CD4-positive, alpha-beta T cell treated with Interleukin-12 subunit alpha and Interleukin-12 subunit beta, for 1 hour (primary cell): ENCODE measurements around the gene SCAPER.
"Not testable (repeated sequence)": the region's sequence is repeated elsewhere in the genome, so short reads cannot be mapped to it uniquely, and the experiment has no call there.

Experiments
- DNase-seq: peaks from one replicate; pipeline ENCODE4 v3.0.0-alpha.2; 2020

Gene SCAPER

DNA sequence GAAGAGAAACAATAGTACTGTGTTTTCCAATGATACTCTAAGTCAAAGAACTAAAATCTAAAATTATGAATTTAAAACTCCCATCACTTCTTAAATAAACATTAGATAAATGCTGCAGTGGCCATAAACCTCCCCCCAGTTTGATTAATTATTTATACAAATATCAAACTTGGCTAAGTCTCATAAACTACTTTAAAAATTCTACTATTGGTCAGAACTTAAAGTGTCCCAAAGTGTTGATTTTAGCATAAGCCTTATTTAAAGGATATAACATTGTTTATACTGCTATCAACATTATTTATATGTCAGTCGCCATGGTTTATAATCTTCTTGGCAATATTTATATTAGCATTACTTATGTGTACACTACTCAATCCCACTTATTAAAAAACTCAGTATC lies 132.4 kb downstream of the SCAPER start:
- DNase-seq = no peak

DNA sequence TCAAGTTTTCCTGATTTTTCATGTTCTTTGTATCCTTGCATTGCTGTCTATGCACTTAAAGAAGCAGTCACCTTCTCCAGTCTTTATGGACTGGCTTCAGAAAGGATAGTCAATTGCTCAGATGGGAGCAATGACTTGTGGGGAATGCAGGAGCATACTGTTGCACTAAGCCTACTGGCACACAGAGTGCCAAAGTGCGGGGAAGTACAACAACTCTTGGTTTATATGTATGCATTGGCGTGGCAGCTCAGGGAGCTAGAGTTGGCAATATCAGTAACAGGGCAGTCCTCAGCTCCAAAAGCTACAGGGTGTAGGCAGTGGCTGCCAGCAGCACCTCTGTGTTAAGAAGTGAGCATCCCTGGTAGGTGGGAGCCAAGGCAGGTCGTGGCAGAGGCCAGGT lies 141.1 kb downstream of the SCAPER start:
- no peak for DNase-seq

DNA sequence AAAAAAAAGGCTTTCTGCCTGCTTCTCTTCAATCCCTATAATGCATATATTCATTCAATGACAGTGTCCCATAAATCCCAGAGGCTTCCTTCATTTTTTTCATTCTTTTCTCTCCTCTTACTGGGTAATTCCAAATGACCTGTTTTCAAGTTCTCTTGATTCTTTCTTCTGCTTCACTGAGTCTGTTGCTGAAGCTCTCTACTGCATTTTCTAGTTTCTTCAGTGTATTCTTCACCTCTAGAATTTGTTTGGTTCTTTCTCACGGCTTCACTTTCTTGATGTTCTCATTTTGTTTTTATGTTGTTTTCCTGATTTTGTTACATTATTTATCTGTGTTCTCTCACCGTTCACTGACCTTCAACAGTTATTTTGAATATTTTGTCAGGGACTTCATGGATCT lies 141.6 kb downstream of the SCAPER start:
- no peak for DNase-seq

GRCh38 chr15:76756381-76756780 lies 148.8 kb downstream of the SCAPER start:
- DNase-seq = no peak

GRCh38 chr15:76753771-76754170 lies 151.4 kb downstream of the SCAPER start:
- DNase-seq = no peak

DNA sequence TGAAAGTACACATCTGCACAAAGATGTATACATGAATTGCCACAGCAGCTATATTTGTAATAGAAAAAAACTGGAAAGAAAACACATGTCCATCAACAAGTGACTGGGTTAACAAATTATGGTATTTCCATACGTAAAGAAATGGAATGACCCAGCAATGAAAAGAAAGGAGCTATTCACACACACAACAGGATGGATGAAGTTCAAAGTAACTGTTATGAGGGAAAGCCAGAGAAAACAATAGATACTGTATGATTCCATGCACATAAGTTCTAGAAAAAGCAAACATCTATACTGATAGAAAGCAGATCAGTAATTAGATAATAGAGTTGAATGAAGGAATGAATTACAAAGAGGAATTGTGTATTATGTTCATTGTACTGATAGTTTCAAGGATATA lies 152.0 kb downstream of the SCAPER start:
- DNase-seq = no peak

DNA sequence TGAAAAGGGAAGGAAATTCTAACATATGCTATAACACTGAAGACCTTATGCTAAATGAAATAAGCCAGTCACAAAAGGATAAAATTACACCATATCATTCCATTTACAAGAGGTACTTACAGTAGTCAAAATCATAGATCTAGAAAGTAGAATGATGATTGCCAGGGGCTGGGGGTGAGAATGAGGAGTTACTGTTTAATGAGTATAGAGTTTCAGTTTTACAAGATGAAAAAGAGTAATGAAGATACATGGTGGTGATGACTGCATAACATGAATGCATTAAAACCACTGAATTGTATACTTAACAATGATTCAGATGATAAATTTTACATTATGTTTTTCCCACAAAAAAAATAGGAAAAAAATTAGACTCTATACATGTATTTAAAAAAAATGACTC lies 152.6 kb downstream of the SCAPER start:
- no peak for DNase-seq

- no peak for DNase-seq
These were observed 167.6 kb downstream of the SCAPER start for GRCh38 chr15:76737573-76737972.

DNA sequence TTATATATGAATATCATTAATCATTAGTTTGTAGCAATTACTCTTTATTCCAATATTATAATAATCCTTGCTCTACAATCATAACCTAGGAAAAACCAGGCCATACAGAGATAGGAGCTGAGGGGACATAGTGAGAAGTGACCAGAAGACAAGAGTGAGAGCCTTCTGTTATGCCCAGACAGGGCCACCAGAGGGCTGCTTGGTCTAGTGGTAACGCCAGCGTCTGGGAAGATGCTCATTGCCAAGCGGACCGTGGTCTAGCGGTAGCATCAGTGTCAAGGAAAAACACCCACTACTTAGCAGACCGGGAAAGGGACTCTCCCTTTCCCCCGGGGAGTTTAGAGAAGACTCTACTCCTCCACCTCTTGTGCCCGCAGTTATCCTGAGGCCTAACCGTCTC lies 172.8 kb downstream of the SCAPER start:
- not testable (repeated sequence) for DNase-seq

DNA sequence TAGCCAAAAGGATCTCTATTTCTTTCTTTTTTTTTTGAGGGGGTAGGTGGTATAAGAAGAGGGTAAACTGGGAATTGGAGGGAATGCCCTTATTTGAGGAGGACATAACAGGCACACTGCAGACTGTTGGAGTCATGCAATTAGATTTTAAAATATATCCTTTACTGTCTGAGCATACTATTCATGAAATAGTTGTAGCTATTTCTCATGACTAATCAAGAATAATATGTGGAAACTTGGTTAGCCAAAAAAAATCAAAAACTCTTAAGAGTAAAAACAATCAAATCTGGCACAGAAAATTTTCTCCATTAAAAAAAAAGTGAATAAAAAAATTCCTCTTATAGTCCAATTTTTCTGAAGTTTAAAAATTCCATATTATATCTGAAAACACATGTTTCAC lies 174.9 kb downstream of the SCAPER start:
- DNase-seq = no peak

GRCh38 chr15:76718863-76719262 lies 186.3 kb downstream of the SCAPER start:
- no peak for DNase-seq

DNA sequence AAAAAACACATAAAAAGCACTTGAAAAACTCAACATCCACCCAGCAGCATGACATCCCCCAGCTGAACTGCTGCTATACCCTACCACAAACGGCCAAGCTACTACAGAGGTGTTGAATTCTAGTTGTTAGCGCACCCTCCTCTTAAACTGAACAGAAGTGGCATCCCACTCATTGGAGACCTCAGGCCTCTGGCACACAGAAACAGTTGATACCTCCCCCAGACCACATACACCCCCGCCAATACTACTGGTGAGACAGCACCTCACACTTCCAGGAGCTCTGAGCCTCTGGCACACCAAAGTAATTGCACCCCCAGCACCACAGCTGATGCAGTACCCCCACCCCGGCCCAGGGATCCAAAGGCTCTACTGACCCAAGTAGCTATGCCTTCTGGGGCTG lies 190.2 kb downstream of the SCAPER start:
- no peak for DNase-seq

DNA sequence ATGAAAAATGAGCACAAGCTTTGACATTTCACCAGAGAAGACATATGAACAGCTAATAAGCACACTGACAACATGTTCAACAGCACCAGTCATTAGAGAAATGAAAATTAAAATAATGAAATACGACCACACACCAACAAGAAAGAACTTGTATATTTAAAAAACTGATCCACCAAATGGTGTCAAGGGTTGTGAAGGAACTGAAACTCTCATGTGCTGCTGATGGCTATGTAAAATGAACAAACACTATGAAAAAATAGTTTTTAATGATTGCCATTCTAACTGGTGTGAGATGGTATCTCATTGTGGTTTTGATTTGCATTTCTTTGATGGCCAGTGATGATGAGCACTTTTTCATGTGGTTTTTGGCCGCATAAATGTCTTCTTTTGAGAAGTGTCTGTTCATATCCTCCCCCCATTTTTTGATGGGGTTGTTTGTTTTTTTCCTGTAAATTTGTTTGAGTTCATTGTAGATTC lies 193.8 kb downstream of the SCAPER start:
- no peak for DNase-seq

DNA sequence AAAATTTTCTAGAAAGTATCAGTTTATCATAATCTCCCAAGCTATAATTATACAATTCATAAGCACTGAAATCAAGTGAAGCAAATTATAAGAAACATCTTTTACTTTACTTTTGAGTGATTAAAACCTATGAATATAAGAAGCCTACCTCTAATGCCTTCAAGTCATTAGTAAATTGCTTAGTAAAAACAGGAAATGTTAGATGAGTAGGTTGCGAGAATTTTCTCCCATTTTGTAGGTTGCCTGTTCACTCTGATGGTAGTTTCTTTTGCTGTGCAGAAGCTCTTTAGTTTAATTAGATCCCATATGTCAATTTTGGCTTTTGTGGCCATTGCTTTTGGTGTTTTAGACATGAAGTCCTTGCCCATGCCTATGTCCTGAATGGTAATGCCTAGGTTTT lies 201.1 kb downstream of the SCAPER start:
- not testable (repeated sequence) for DNase-seq

DNA sequence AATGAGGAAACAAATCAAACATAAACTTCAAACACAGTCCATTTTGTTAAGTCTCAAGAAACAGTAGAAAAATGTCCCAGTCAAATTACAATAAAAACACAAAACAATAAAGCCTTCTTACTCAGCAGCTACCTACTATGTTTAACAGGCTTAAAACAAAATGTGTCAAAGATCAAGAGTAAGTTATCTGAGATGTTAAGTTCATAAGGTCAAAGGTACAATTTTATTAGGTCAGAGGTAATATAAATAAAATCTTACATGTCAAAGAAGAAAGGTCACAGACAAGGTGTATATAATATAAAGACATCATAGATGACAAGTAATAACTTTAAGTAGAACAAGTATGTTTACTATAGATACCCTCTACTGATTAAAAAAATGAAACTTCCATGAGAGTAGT lies 208.3 kb downstream of the SCAPER start:
- no peak for DNase-seq

DNA sequence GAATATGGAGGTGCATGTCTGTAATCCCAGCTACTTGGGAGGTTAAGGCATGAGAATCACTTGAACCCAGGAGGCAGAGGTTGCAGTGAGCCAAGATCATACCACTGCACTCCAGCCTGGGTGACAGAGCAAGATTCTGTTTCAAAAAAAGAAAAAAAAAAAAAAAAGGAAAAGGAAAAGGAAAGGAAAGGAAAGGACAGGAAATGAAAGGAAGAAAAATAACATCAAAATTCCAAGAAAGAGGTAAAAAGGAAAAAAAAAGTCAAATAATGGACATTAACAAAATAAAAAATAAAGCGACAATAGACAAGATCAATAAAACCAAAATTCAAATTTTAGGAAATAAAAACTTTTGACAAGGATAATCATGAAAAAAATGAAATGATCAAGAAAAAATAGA lies 212.6 kb downstream of the SCAPER start:
- DNase-seq = not testable (repeated sequence)

GRCh38 chr15:76687592-76687991 lies 217.5 kb downstream of the SCAPER start:
- DNase-seq = not testable (repeated sequence)

DNA sequence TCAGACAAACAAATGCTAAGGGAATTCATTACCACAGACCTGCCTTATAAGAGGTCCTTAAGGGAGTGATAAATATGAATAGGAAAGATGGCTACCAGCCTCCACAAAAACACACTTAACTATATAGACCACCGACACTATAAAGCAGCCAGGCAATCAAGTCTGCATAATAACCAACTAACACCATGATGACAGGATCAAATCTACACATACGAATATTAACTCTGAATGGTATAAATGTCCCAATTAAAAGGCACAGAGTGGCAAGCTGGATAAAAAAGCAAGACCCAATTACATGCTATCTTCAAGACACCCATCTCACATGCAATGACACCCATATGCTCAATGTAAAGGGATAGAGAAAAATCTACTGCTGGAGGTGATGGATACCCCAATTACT lies 221.1 kb downstream of the SCAPER start:
- DNase-seq = no peak

DNA sequence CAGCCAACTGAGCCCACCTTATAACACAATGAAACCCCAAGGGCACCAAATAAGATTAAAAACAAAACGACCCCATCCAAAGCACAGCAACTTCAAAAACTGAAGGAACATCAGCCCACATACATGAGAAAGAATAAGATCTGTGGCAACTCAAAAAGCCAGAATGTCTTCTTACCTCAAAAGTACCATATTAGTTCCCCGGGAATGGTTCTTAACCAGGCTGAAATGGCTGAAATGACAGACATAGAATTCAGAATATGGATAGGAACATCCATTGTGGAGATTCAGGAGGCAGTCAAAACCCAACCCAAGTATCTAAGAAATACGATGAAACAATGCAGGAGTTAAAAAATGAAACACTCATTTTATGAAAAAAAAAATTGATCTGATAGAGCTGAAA lies 222.3 kb downstream of the SCAPER start:
- no peak for DNase-seq

DNA sequence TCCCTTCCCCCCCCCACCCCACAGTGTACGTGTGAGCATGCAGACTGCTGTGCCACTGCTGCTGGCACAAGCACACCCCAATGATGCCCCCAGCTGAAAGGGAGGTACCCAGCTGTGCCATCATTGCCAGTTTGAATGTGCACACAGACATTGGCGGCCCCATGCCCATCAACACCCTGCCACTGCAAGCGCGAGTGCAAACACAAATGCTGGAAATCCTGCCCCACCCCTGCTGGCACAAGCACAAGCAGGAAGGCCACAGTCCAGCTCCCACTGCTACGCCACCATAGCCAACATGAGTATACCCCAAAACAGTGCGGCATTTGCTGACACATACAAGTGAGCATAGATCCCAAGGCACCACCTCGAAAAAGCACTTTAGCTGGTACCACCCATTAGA lies 222.9 kb downstream of the SCAPER start:
- DNase-seq = no peak

DNA sequence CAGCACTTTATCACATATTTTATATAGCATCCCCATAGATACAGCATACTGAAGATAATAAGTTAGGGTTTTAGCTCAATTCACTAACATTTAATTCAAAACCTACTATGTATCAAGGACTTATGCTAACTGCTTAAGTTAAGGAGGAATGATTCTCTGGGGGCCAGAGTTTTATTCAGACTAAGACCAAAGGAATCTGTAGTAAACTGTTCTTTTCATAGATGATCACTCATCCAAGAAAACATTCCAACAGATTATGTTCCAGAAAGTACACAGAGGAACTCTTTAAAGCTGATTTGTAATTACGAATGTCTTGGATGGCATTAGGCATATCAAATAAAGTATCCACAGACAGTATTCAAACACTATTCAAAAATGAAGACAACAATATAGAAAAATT lies 226.4 kb downstream of the SCAPER start:
- no peak for DNase-seq

- no peak for DNase-seq
These were observed 230.3 kb downstream of the SCAPER start for GRCh38 chr15:76674883-76675282.

GRCh38 chr15:76669521-76670207 lies 235.5 kb downstream of the SCAPER start:
- no peak for DNase-seq

DNA sequence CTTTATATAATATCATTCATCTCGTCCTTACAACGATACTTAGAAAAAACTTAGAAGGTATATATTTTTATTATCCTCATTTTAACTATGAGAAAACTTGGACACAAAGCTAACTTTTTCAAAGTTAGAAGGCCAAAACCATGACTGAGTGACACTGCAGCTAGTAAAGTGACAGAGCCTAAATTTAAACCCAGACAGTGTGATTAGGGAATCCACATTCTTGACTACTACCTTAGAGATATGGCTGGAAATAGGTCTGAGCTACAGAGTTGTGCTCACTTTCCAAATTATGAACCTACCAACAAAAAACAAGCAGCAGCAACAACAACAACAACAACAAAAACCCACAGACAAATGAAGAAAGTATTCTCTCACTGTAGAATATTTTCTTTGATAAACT lies 236.2 kb downstream of the SCAPER start:
- DNase-seq = no peak

DNA sequence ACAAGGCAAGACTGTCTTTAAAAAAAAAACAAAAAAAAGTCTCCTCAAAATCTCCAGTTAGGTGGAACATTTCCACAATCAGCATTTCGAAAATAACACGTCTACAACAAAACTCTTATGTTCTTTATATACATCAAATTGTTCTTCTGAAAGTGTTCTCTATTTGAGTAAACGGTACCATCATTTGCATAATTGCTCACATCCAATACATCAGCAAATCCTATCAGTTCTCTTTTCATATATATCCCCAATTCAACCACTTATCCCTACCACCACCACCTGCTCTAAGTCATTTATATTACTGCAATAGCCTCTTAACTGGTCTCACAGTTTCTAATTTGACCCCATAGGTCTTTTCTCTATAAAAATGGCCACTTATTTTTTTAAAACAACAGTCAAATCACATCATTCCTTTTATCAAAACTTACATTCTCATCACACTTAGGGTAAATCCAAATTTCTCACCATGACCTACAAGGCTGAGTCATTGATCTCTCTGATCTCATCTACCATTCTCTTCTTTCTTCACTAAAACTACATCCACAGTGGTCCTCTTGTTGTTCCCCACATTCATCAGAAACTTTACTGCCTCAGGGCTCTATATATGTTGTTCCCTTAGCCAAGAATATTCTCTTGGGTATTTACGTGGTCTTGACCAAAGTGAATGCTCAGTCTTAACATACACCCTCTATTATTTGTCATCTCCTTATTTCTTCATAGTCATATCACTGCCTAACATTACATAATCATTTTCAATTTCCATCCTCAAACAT lies 237.0 kb downstream of the SCAPER start:
- no peak for DNase-seq
